ENCODE results near the gene RASL10B.
A peak's percentile ranks its signal among the peaks of the same experiment; 100 is the strongest.

Gene RASL10B

GRCh38 chr17:35752945-35753764 lies 21.7 kb downstream of the RASL10B start, which contains the start of gene GAS2L2:
Gene GAS2L2, minus strand, starts transcription at chr17:35753239. Its CDS starts 389 bp downstream, at chr17:35752850.
- Histone ChIP-seq H2AFZ (no peak within 1 kb of the TSS), H3K9ac (no peak within 1 kb of the TSS), H3K4me1 (peaks cover 14% of the 10 kb centered on the region), H3K4me2 (ENCODE audit: low read length) (no peak within 1 kb of the TSS), H3K27me3 (ENCODE audit: control insufficient read depth, insufficient read depth, low read length) (no peaks in the 10 kb centered on the region), H3K9me3 (ENCODE audit: control insufficient read depth, low read length) (no peaks in the 10 kb centered on the region), H3K36me3 (ENCODE audit: control insufficient read depth, insufficient read depth, low read length) (no peaks in the 10 kb centered on the region), H3K4me3 (ENCODE audit: low read depth, low read length) (no peak within 1 kb of the TSS), H3K79me2 (no peaks in the 10 kb centered on the region), H3K27ac (no peak within 1 kb of the TSS)
- no peak for TF ChIP-seq CTCF (IDR thresholded peaks at IDR 0.05)

- no peak for TF ChIP-seq CTCF (IDR thresholded peaks at IDR 0.05)
- no peaks in the 10 kb centered on the region for H3K36me3 ChIP-seq (ENCODE audit: control insufficient read depth, insufficient read depth, low read length)
- no peaks in the 10 kb centered on the region for H3K9me3 ChIP-seq (ENCODE audit: control insufficient read depth, low read length)
- no peak overlapping the region for H3K4me3 ChIP-seq (ENCODE audit: low read depth, low read length)
- H3K4me1 ChIP-seq: no peaks in the 10 kb centered on the region
- H3K27ac ChIP-seq: no peak overlapping the region
- no peak overlapping the region for H2AFZ ChIP-seq
- no peak overlapping the region for H3K9ac ChIP-seq
- no peaks in the 10 kb centered on the region for H3K27me3 ChIP-seq (ENCODE audit: control insufficient read depth, insufficient read depth, low read length)
- H3K79me2 ChIP-seq: no peaks in the 10 kb centered on the region
- H3K4me2 ChIP-seq (ENCODE audit: low read length): no peak overlapping the region
These were observed 25.8 kb downstream of the RASL10B start for GRCh38 chr17:35757243-35757642.

GRCh38 chr17:35760587-35760986 lies 29.1 kb downstream of the RASL10B start, which contains the start of gene C17orf50:
Gene C17orf50, plus strand, starts transcription at chr17:35760887. Its CDS starts 55 bp downstream, at chr17:35760942.
- H3K4me2 ChIP-seq (ENCODE audit: low read length): no peak within 1 kb of the TSS
- H3K27me3 ChIP-seq (ENCODE audit: control insufficient read depth, insufficient read depth, low read length): no peaks in the 10 kb centered on the region
- no peak within 1 kb of the TSS for H3K9ac ChIP-seq
- no peaks in the 10 kb centered on the region for H3K36me3 ChIP-seq (ENCODE audit: control insufficient read depth, insufficient read depth, low read length)
- no peaks in the 10 kb centered on the region for H3K4me1 ChIP-seq
- no peak within 1 kb of the TSS for H3K4me3 ChIP-seq (ENCODE audit: low read depth, low read length)
- TF ChIP-seq CTCF (IDR thresholded peaks at IDR 0.05): no peak
- H3K9me3 ChIP-seq (ENCODE audit: control insufficient read depth, low read length): no peaks in the 10 kb centered on the region
- no peak within 1 kb of the TSS for H3K27ac ChIP-seq
- no peak within 1 kb of the TSS for H2AFZ ChIP-seq
- no peaks in the 10 kb centered on the region for H3K79me2 ChIP-seq

GRCh38 chr17:35761601-35762000 lies 30.2 kb downstream of the RASL10B start:
- Histone ChIP-seq H3K4me2 (ENCODE audit: low read length) (no peak overlapping the region), H3K79me2 (no peaks in the 10 kb centered on the region), H3K4me3 (ENCODE audit: low read depth, low read length) (no peak overlapping the region), H2AFZ (no peak overlapping the region), H3K9ac (no peak overlapping the region), H3K9me3 (ENCODE audit: control insufficient read depth, low read length) (no peaks in the 10 kb centered on the region), H3K4me1 (no peaks in the 10 kb centered on the region), H3K36me3 (ENCODE audit: control insufficient read depth, insufficient read depth, low read length) (no peaks in the 10 kb centered on the region), H3K27me3 (ENCODE audit: control insufficient read depth, insufficient read depth, low read length) (no peaks in the 10 kb centered on the region), H3K27ac (no peak overlapping the region)
- TF ChIP-seq CTCF (IDR thresholded peaks at IDR 0.05): no peak

GRCh38 chr17:35763767-35764122 lies 32.3 kb downstream of the RASL10B start:
- H2AFZ ChIP-seq: peak overlapping the region; percentile 100
- peak overlapping the region; percentile 44 for H3K4me3 ChIP-seq (ENCODE audit: low read depth, low read length)
- TF ChIP-seq CTCF (IDR thresholded peaks at IDR 0.05): no peak
- H3K27me3 ChIP-seq (ENCODE audit: control insufficient read depth, insufficient read depth, low read length): no peaks in the 10 kb centered on the region
- no peaks in the 10 kb centered on the region for H3K79me2 ChIP-seq
- H3K36me3 ChIP-seq (ENCODE audit: control insufficient read depth, insufficient read depth, low read length): no peaks in the 10 kb centered on the region
- no peaks in the 10 kb centered on the region for H3K4me1 ChIP-seq
- H3K9ac ChIP-seq: no peak overlapping the region
- H3K4me2 ChIP-seq (ENCODE audit: low read length): peak overlapping the region; percentile 76
- H3K9me3 ChIP-seq (ENCODE audit: control insufficient read depth, low read length): no peaks in the 10 kb centered on the region
- H3K27ac ChIP-seq: peak overlapping the region; percentile 49
